ENCODE results near the gene SLC6A6. TPM values are rescaled to one million over a fixed set of nuclear protein-coding genes. Genes with fewer than 3 reads are reported as not detected.

Gene SLC6A6
- polyA plus RNA-seq, 1 of the 3 experiments (the other 2 are of a cell fraction), result 19.1 TPM

GRCh38 chr3:14368885-14369284 lies 33.5 kb upstream of the SLC6A6 start:
- Histone ChIP-seq H3K4me3 (ENCODE audit: low read depth in 2 of 2, low read length in 1 of 2) (no peak overlapping the region), H4K20me1 (ENCODE audit: insufficient read depth) (no peaks in the 10 kb centered on the region), H3K9me3 (no peaks in the 10 kb centered on the region), H3K36me3 (replicated peaks in 1 of 2; ENCODE audit: control insufficient read depth in 1 of 2, insufficient read depth in 2 of 2, low read length in 1 of 2) (no peaks in the 10 kb centered on the region), H3F3A (replicated peaks; ENCODE audit: insufficient read depth) (no peaks in the 10 kb centered on the region), H3K27me3 (ENCODE audit: insufficient read depth) (no peaks in the 10 kb centered on the region), H3K4me2 (no peak overlapping the region), H3K4me1 (ENCODE audit: control insufficient read depth in 1 of 2, insufficient read depth in 2 of 2, low read depth in 1 of 2, low read length in 1 of 2) (peaks cover 9 to 17% of the 10 kb centered on the region in 2 experiments; a peak in 2 of 4 replicates), H2AFZ (ENCODE audit: low read depth) (no peak overlapping the region), H3K9me2 (no peaks in the 10 kb centered on the region), H3K9ac (no peak overlapping the region), H3K79me2 (ENCODE audit: insufficient read depth) (no peaks in the 10 kb centered on the region), H3K27ac (ENCODE audit: low read depth in 2 of 2, low read length in 1 of 2) (no peak overlapping the region)
- CTCF ChIA-PET, result interaction anchor here (1.0 to 1.5 kb wide), 3 partner anchors 34 to 473 kb away, joined by 3 to 4 read pairs (median 4); no protein-coding TSS in a partner anchor
- POLR2A ChIA-PET, result no interaction called here
- DNase-seq, result no peak
- TF ChIP-seq YY1 (IDR thresholded peaks at IDR 0.05; ENCODE audit: low read depth) (no peak), POLR2AphosphoS5 (IDR thresholded peaks at IDR 0.05; ENCODE audit: low read depth, low read length) (no peak), REST (IDR thresholded peaks at IDR 0.05; ENCODE audit: low read depth, low read length) (no peak), EP300 (IDR thresholded peaks at IDR 0.05; ENCODE audit: borderline replicate concordance in 1 of 2, low read depth in 1 of 2, low read length in 1 of 2) (no peak), RCOR1 (IDR thresholded peaks at IDR 0.05; ENCODE audit: low read length) (no peak)
- WGBS (ENCODE audit: low lambda C conversion rate), result 64% methylated on average over 2 of the region's 2 CpGs

GRCh38 chr3:14369675-14370669 lies 32.4 kb upstream of the SLC6A6 start:
- CTCF ChIA-PET, result interaction anchor here (1.0 to 2.1 kb wide), 6 partner anchors 11 to 474 kb away, joined by 3 to 8 read pairs (median 6); no protein-coding TSS in a partner anchor
- 91% methylated on average over 12 of the region's 15 CpGs for WGBS (ENCODE audit: low lambda C conversion rate)

More at GRCh38 chr3:14369675-14370669, 32.4 kb upstream of the SLC6A6 start:
- H3K4me3 ChIP-seq (ENCODE audit: low read depth in 2 of 2, low read length in 1 of 2), result no peak overlapping the region
- H3K27me3 ChIP-seq (ENCODE audit: insufficient read depth), result no peaks in the 10 kb centered on the region
- H3K27ac ChIP-seq (ENCODE audit: low read depth in 2 of 2, low read length in 1 of 2), result no peak overlapping the region
- peaks cover 9 to 28% of the 10 kb centered on the region in 2 experiments; a peak in 2 of 4 replicates for H3K4me1 ChIP-seq (ENCODE audit: control insufficient read depth in 1 of 2, insufficient read depth in 2 of 2, low read depth in 1 of 2, low read length in 1 of 2)
- H3K9me2 ChIP-seq, result no peaks in the 10 kb centered on the region
- no peak overlapping the region for H3K9ac ChIP-seq
- no peak for DNase-seq
- H3F3A ChIP-seq (replicated peaks; ENCODE audit: insufficient read depth), result no peaks in the 10 kb centered on the region
- no peak overlapping the region for H2AFZ ChIP-seq (ENCODE audit: low read depth)
- POLR2A ChIA-PET, result interaction anchor here (0.5 kb wide), 2 partner anchors 47 to 113 kb away, joined by 3 to 5 read pairs; no protein-coding TSS in a partner anchor
- no peaks in the 10 kb centered on the region for H3K36me3 ChIP-seq (replicated peaks in 1 of 2; ENCODE audit: control insufficient read depth in 1 of 2, insufficient read depth in 2 of 2, low read length in 1 of 2)
- no peaks in the 10 kb centered on the region for H3K79me2 ChIP-seq (ENCODE audit: insufficient read depth)
- no peaks in the 10 kb centered on the region for H4K20me1 ChIP-seq (ENCODE audit: insufficient read depth)
- H3K9me3 ChIP-seq, result no peaks in the 10 kb centered on the region
- TF ChIP-seq TEAD4 (IDR thresholded peaks at IDR 0.05; ENCODE audit: borderline replicate concordance, insufficient read depth) (no peak), IRF3 (IDR thresholded peaks at IDR 0.05; ENCODE audit: low read depth, low read length) (no peak), TAF1 (IDR thresholded peaks at IDR 0.05; ENCODE audit: borderline replicate concordance, low read depth, low read length) (no peak), RFX5 (IDR thresholded peaks at IDR 0.05; ENCODE audit: low read length) (no peak), SMC3 (IDR thresholded peaks at IDR 0.05; ENCODE audit: low read depth, low read length) (no peak), YY1 (IDR thresholded peaks at IDR 0.05; ENCODE audit: low read depth) (no peak), NFIC (IDR thresholded peaks at IDR 0.05; ENCODE audit: borderline replicate concordance) (no peak), GABPA (IDR thresholded peaks at IDR 0.05; ENCODE audit: low read depth) (no peak), MXI1 (IDR thresholded peaks at IDR 0.05; ENCODE audit: low read depth, low read length) (no peak), RAD21 (IDR thresholded peaks at IDR 0.05; ENCODE audit: low read length) (no peak), RCOR1 (IDR thresholded peaks at IDR 0.05; ENCODE audit: low read length) (no peak), CHD2 (IDR thresholded peaks at IDR 0.05; ENCODE audit: low read length, partially characterized antibody) (no peak), FOXJ3 (CRISPR knock-in tag; IDR thresholded peaks at IDR 0.05) (no peak), SIN3A (IDR thresholded peaks at IDR 0.05; ENCODE audit: borderline replicate concordance, low read depth, low read length) (no peak), EP300 (IDR thresholded peaks at IDR 0.05; ENCODE audit: borderline replicate concordance in 1 of 2, low read depth in 1 of 2, low read length in 1 of 2) (no peak)
- H3K4me2 ChIP-seq, result no peak overlapping the region

All from SK-N-SH (cell line).